ENCODE results near the gene EHBP1. TPM values are rescaled to one million over a fixed set of nuclear protein-coding genes. Genes with fewer than 3 reads are reported as not detected.
A peak's percentile ranks its signal among the peaks of the same experiment; 100 is the strongest.

The EHBP1 gene
- polyA plus RNA-seq, 3 donors = 4.2 to 6.1 (median 6.0) TPM

DNA sequence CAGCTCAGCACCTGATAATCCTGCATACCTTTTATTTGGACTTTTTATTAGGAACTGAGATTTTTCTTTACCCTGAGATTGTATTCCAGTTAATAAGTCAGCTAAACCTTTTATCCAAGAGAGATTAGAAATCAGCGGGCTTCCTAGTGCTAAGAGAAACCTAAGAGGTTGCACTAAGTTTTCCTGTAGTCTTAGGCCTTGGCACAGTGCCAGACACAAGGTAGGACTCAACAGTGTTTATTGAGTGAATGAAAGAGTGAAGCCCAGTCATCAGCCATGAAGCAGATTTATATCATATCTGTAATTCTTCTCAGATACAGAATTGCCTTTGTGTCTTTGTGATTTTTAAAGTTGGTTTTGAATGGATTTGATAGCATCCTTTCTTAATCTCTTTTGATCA, 358.7 kb downstream of the EHBP1 start:
- H3K4me1 Mint-ChIP-seq = peaks cover 7% of the 10 kb centered on the region
- H3K27me3 ChIP-seq (ENCODE audit: control insufficient read depth in 2 of 2, insufficient read depth in 2 of 2, low read length in 2 of 2) = peaks cover 82 to 95% of the 10 kb centered on the region in 2 donors
- TF ChIP-seq, protein P1, sequence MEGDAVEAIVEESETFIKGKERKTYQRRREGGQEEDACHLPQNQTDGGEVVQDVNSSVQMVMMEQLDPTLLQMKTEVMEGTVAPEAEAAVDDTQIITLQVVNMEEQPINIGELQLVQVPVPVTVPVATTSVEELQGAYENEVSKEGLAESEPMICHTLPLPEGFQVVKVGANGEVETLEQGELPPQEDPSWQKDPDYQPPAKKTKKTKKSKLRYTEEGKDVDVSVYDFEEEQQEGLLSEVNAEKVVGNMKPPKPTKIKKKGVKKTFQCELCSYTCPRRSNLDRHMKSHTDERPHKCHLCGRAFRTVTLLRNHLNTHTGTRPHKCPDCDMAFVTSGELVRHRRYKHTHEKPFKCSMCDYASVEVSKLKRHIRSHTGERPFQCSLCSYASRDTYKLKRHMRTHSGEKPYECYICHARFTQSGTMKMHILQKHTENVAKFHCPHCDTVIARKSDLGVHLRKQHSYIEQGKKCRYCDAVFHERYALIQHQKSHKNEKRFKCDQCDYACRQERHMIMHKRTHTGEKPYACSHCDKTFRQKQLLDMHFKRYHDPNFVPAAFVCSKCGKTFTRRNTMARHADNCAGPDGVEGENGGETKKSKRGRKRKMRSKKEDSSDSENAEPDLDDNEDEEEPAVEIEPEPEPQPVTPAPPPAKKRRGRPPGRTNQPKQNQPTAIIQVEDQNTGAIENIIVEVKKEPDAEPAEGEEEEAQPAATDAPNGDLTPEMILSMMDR (IDR thresholded peaks at IDR 0.05) = no peak

DNA sequence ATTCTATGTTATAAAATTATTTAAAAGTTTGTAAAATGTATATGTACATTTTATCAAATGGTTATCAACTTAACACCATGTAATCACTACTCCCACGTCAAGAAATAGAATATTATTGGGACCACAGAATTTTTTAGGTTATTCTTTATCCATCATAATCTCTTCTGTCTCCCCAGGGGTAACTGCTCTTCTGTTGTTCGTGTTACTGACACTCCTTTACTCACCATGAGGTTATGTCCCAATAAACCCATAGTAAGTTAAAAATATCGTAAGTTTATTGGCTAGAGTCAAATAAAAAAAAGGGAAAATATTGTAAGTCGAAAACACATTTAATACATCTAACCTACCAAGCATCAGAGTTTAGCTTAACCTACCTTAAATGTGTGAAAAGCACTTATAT, 359.1 kb downstream of the EHBP1 start:
- Histone ChIP-seq H3K9me3 (replicated peaks in 1 of 2; ENCODE audit: control insufficient read depth in 1 of 2, insufficient read depth in 1 of 2, low read length in 2 of 2) (peaks cover 0 to 10% of the 10 kb centered on the region in 2 donors), H4K20me1 (ENCODE audit: insufficient read depth, low read length) (no peaks in the 10 kb centered on the region), H2AFZ (ENCODE audit: insufficient read depth, low read depth, low read length, poor library complexity, severe bottlenecking) (no peak overlapping the region), H3K9ac (ENCODE audit: insufficient read depth, low read length, poor library complexity, severe bottlenecking) (no peak overlapping the region), H3K4me1 (ENCODE audit: control insufficient read depth in 1 of 2, insufficient read depth in 2 of 2, low read length in 2 of 2) (peaks cover 4 to 6% of the 10 kb centered on the region in 2 donors), H3K27me3 (ENCODE audit: control insufficient read depth in 2 of 2, insufficient read depth in 2 of 2, low read length in 2 of 2) (peaks cover 79 to 95% of the 10 kb centered on the region in 2 donors), H3K4me2 (replicated peaks; ENCODE audit: extremely low read depth, low read length, poor library complexity, severe bottlenecking) (no peak overlapping the region), H3K27ac (ENCODE audit: low read depth in 1 of 2, low read length in 2 of 2) (no peak overlapping the region), H3K4me3 (replicated peaks in 1 of 3; ENCODE audit: low read depth in 2 of 3, low read length in 3 of 3) (no peak overlapping the region), H3K79me2 (ENCODE audit: insufficient read depth, low read length) (no peaks in the 10 kb centered on the region), H3K36me3 (replicated peaks in 1 of 2; ENCODE audit: control insufficient read depth in 1 of 2, insufficient read depth in 2 of 2, low read length in 2 of 2) (no peaks in the 10 kb centered on the region)
- TF ChIP-seq, protein P1 (IDR thresholded peaks at IDR 0.05) = no peak
- Mint-ChIP-seq H3K36me3 (peaks cover 0 to 5% of the 10 kb centered on the region in 2 donors), H3K4me3 (peak overlapping the region in 1 of 2 donors; percentile 17), H3K27ac (no peak overlapping the region), H3K4me1 (peaks cover 6% of the 10 kb centered on the region), H3K9me3 (peaks cover 0 to 9% (median 4%) of the 10 kb centered on the region in 7 donors), H3K27me3 (ENCODE audit: low read depth in 3 of 3) (peaks cover 65 to 79% (median 71%) of the 10 kb centered on the region in 3 donors)
- WGBS (ENCODE audit: insufficient coverage) = no CpG with 5 or more reads among the region's 4 CpGs
- DNase-seq = no peak
- intact Hi-C loops (cut with micrococcal nuclease) = no loop called here

More for the DNA sequence above, 358.7 kb downstream of the EHBP1 start:
- H3K4me3 Mint-ChIP-seq = peak overlapping the region in 1 of 2 donors; percentile 51
- Histone ChIP-seq H2AFZ (ENCODE audit: insufficient read depth, low read depth, low read length, poor library complexity, severe bottlenecking) (no peak overlapping the region), H3K79me2 (ENCODE audit: insufficient read depth, low read length) (no peaks in the 10 kb centered on the region), H3K27ac (ENCODE audit: low read depth in 1 of 2, low read length in 2 of 2) (no peak overlapping the region), H3K9ac (ENCODE audit: insufficient read depth, low read length, poor library complexity, severe bottlenecking) (no peak overlapping the region), H4K20me1 (ENCODE audit: insufficient read depth, low read length) (no peaks in the 10 kb centered on the region), H3K4me1 (ENCODE audit: control insufficient read depth in 1 of 2, insufficient read depth in 2 of 2, low read length in 2 of 2) (peaks cover 8 to 10% of the 10 kb centered on the region in 2 donors), H3K4me2 (replicated peaks; ENCODE audit: extremely low read depth, low read length, poor library complexity, severe bottlenecking) (no peak overlapping the region), H3K4me3 (replicated peaks in 1 of 3; ENCODE audit: low read depth in 2 of 3, low read length in 3 of 3) (no peak overlapping the region), H3K9me3 (replicated peaks in 1 of 2; ENCODE audit: control insufficient read depth in 1 of 2, insufficient read depth in 1 of 2, low read length in 2 of 2) (peaks cover 3 to 13% of the 10 kb centered on the region in 2 donors), H3K36me3 (replicated peaks in 1 of 2; ENCODE audit: control insufficient read depth in 1 of 2, insufficient read depth in 2 of 2, low read length in 2 of 2) (no peaks in the 10 kb centered on the region)
- WGBS (ENCODE audit: insufficient coverage) = no CpG with 5 or more reads among the region's 1 CpG
- H3K9me3 Mint-ChIP-seq = peaks cover 0 to 10% (median 6%) of the 10 kb centered on the region in 7 donors
- H3K27me3 Mint-ChIP-seq (ENCODE audit: low read depth in 3 of 3) = peaks cover 69 to 79% (median 71%) of the 10 kb centered on the region in 3 donors
- peaks cover 0 to 6% of the 10 kb centered on the region in 2 donors for H3K36me3 Mint-ChIP-seq
- intact Hi-C loops (cut with micrococcal nuclease) = no loop called here
- DNase-seq = no peak
- H3K27ac Mint-ChIP-seq = no peak overlapping the region

Data from CD14-positive monocyte (primary cell).